Calu3 (cell line): Measurements from ENCODE around the gene IFITM5. TPM values are rescaled to one million over a fixed set of nuclear protein-coding genes. Genes with fewer than 3 reads are reported as not detected.
A peak's percentile ranks its signal among the peaks of the same experiment; 100 is the strongest.

ENCODE experiments used
- BruUV-seq: library from RNA; stranded (reverse); fragments of 400-500 nt; replicated peaks from 2 replicates; lab custom pipeline; 2021; lab: Mats Ljungman, UMichigan
- CTCF ChIA-PET: fragments of 300-600 bp; sonication (Branson Sonifier 250); formaldehyde crosslinking; loops from one replicate; lab custom pipeline; 2022; ENCODE audit warnings: antibody characterized with exemption; lab: Charles Lee
- DNase-seq: peaks from one replicate; pipeline ENCODE4 v3.0.0; 2022
- H3K27ac Mint-ChIP-seq: one replicate; pipeline ENCODE4 v1.8.0; 2022; ENCODE audit warnings: mixed read lengths; ENCODE audit not compliant: unreplicated experiment
- H3K27me3 Mint-ChIP-seq: one replicate; pipeline ENCODE4 v1.8.0; 2022; ENCODE audit warnings: mixed read lengths; ENCODE audit not compliant: unreplicated experiment
- H3K36me3 Mint-ChIP-seq: one replicate; pipeline ENCODE4 v1.8.0; 2022; ENCODE audit warnings: mild to moderate bottlenecking, moderate library complexity, mixed read lengths; ENCODE audit not compliant: insufficient read depth, unreplicated experiment
- H3K4me1 Mint-ChIP-seq: one replicate; pipeline ENCODE4 v1.8.0; 2022; ENCODE audit warnings: mild to moderate bottlenecking, low read depth, mixed read lengths; ENCODE audit not compliant: unreplicated experiment
- H3K4me3 Mint-ChIP-seq: one replicate; pipeline ENCODE4 v1.8.0; 2022; ENCODE audit warnings: mild to moderate bottlenecking, low read depth, moderate library complexity, mixed read lengths; ENCODE audit not compliant: unreplicated experiment
- H3K9me3 Mint-ChIP-seq: one replicate; pipeline ENCODE4 v1.8.0; 2022; ENCODE audit warnings: low read depth, mixed read lengths; ENCODE audit not compliant: unreplicated experiment
- intact Hi-C: fragments of 100-400 bp; cut with micrococcal nuclease; formaldehyde crosslinking; loops from one replicate; pipeline ENCODE4 v1.10.0; 2022; ENCODE audit not compliant: unreplicated experiment
- total RNA-seq: library from RNA; stranded (reverse); gene quantifications from 2 replicates; pipeline ENCODE4 v1.2.3, GENCODE V29; 2022
- TF ChIP-seq, protein P1 (sequence below): fragments of 200-600 bp; IDR thresholded peaks from one replicate; pipeline ENCODE4 v1.8.0; 2022; ENCODE audit warnings: antibody characterized with exemption; ENCODE audit not compliant: unreplicated experiment

IFITM5 gene
- total RNA-seq, 1 experiment from 2014 or later = not detected

DNA sequence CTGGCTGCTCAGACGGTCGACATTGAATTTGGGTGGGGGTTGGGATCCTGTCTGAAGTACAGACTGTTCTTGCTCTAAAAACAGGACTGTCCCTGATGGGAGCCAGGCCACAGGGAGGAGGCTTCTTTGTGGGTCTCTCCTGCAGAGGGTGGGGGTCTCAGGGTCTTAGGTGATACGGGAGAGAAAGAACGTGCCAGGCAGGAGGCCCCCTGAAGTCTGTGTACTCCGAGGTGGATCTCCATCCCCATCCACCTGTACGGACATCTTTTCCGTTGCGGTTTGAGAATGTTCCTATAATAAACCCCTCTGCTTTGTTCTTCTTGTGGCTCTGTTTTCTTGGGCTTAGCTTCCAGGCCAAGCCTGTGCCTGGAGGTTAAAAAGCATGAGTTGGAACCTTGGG lies 46.7 kb downstream of the IFITM5 start:
- BruUV-seq = TSS peak; percentile 68
- Mint-ChIP-seq H3K9me3 (no peaks in the 10 kb centered on the region), H3K27ac (no peak overlapping the region), H3K36me3 (peaks cover 43% of the 10 kb centered on the region), H3K27me3 (peaks cover 17% of the 10 kb centered on the region), H3K4me3 (no peak overlapping the region), H3K4me1 (no peaks in the 10 kb centered on the region)
- CTCF ChIA-PET = interaction anchor here (0.6 kb wide), 1 partner anchor 8 kb away, joined by 3 read pairs; no protein-coding TSS in a partner anchor
- TF ChIP-seq, protein P1, sequence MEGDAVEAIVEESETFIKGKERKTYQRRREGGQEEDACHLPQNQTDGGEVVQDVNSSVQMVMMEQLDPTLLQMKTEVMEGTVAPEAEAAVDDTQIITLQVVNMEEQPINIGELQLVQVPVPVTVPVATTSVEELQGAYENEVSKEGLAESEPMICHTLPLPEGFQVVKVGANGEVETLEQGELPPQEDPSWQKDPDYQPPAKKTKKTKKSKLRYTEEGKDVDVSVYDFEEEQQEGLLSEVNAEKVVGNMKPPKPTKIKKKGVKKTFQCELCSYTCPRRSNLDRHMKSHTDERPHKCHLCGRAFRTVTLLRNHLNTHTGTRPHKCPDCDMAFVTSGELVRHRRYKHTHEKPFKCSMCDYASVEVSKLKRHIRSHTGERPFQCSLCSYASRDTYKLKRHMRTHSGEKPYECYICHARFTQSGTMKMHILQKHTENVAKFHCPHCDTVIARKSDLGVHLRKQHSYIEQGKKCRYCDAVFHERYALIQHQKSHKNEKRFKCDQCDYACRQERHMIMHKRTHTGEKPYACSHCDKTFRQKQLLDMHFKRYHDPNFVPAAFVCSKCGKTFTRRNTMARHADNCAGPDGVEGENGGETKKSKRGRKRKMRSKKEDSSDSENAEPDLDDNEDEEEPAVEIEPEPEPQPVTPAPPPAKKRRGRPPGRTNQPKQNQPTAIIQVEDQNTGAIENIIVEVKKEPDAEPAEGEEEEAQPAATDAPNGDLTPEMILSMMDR = no peak
- intact Hi-C loops = no loop called here
- no peak for DNase-seq

DNA sequence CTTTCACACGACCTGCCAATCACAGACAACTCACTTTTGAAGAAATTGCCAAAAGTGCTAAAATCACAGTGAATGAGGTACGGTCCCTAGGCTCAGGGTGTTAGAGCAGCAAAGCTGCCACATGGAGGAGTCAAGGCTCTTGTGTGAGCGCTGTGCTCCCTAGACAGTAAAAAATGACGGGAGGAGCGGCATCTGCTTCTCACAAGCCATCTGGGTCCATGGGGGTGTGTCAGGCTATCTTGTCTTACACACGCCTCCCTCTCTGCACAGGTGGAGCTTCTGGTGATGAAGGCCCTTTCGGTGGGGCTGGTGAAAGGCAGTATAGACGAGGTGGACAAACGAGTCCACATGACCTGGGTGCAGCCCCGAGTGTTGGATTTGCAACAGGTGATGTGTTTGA lies 47.8 kb downstream of the IFITM5 start:
- TF ChIP-seq, protein P1 = no peak
- Mint-ChIP-seq H3K4me1 (no peaks in the 10 kb centered on the region), H3K36me3 (peaks cover 46% of the 10 kb centered on the region), H3K27me3 (peaks cover 13% of the 10 kb centered on the region), H3K9me3 (no peaks in the 10 kb centered on the region), H3K4me3 (no peak overlapping the region), H3K27ac (no peak overlapping the region)
- no peak for DNase-seq
- CTCF ChIA-PET = interaction anchor here (1.5 kb wide), 1 partner anchor 14 kb away, joined by 5 read pairs; no protein-coding TSS in a partner anchor
- no TSS peak for BruUV-seq
- intact Hi-C loops = no loop called here

DNA sequence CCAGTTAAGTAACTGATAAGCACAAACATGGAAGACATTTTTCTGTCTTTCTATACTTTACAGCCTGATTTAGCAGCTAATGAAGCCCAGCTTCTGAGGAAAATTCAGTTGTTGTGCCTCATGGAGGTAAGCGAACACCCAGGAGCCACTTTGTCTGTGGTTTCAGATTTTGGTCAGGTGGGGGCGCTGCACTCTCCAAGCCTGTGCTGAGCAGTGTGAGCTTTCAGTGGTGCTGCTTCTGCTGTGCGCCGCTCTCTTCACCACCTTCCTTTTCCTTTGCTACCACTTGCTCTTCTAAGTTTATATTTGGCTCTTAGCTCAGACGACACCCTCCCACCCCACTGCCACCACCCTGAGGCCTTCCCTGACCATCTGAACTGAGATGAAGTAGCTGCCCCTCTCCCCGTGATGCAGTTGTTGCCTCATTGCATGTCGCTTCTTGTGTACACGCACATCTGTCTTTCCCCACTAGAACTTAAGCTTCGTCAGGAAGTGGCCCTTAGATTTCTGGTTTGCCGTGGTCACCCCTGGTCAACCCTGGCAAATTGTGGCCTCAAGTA lies 48.5 kb downstream of the IFITM5 start:
- H3K9me3 Mint-ChIP-seq = no peaks in the 10 kb centered on the region
- peaks cover 7% of the 10 kb centered on the region for H3K27me3 Mint-ChIP-seq
- CTCF ChIA-PET = interaction anchor here (1.0 to 1.5 kb wide), 3 partner anchors 10 to 24 kb away, joined by 3 to 5 read pairs (median 3); no protein-coding TSS in a partner anchor
- H3K36me3 Mint-ChIP-seq = peaks cover 53% of the 10 kb centered on the region
- DNase-seq = peak; percentile 58
- intact Hi-C loops = no loop called here
- TF ChIP-seq, protein P1 = peak; percentile 64
- H3K4me3 Mint-ChIP-seq = no peak overlapping the region
- no peak overlapping the region for H3K27ac Mint-ChIP-seq
- H3K4me1 Mint-ChIP-seq = no peaks in the 10 kb centered on the region
- no TSS peak for BruUV-seq

- intact Hi-C loops = no loop called here
Observed at GRCh38 chr11:250274-250673, 49.1 kb downstream of the IFITM5 start.

More at GRCh38 chr11:250274-250673, 49.1 kb downstream of the IFITM5 start:
- H3K36me3 Mint-ChIP-seq = peaks cover 58% of the 10 kb centered on the region
- CTCF ChIA-PET = interaction anchor here (1.0 to 1.5 kb wide), 3 partner anchors 11 to 25 kb away, joined by 3 to 5 read pairs (median 3); no protein-coding TSS in a partner anchor
- H3K27me3 Mint-ChIP-seq = peaks cover 2% of the 10 kb centered on the region
- no peak overlapping the region for H3K4me3 Mint-ChIP-seq
- TF ChIP-seq, protein P1 = no peak
- no peaks in the 10 kb centered on the region for H3K4me1 Mint-ChIP-seq
- H3K27ac Mint-ChIP-seq = no peak overlapping the region
- H3K9me3 Mint-ChIP-seq = no peaks in the 10 kb centered on the region
- BruUV-seq = no TSS peak
- DNase-seq = no peak
